ENCODE data around the gene ARID1B. TPM values are rescaled to one million over a fixed set of nuclear protein-coding genes. Genes with fewer than 3 reads are reported as not detected.

The ARID1B gene
- total and polyA plus RNA-seq, 4 donors, result 7.0 to 49.0 (median 24.2) TPM

GRCh38 chr6:156905801-156906200, 128.6 kb downstream of the ARID1B start (continued):
- no peak for TF ChIP-seq HNF4A (conservative IDR thresholded peaks at IDR 0.05)
- TF ChIP-seq SP1 (IDR thresholded peaks at IDR 0.05), result no peak
- TF ChIP-seq TAF1 (conservative IDR thresholded peaks at IDR 0.05), result no peak
- no peak for TF ChIP-seq GABPA (IDR thresholded peaks at IDR 0.05 in 1 of 2, conservative IDR thresholded peaks at IDR 0.05 in 1 of 2)
- no peak for TF ChIP-seq MAX (IDR thresholded peaks at IDR 0.05)

DNA sequence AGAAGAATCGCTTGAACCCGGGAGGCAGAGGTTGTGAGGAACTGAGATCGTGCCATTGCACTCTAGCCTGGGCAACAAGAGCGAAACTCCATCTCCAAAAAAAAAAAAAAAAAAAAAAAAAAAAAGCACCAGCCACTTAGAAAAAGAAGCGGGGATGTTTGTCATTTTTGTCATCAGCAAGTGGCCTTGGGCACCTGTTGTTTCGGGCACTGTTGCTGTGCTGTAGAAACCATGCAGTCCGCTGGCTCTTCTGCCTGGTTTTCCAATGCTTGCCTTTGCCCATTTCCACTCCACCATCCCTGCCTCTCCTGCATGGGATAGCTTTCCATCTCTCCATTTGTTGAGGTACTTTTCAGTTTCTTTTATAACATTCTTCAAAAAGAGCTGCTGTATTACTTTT, 129.3 kb downstream of the ARID1B start:
- 97% methylated on average over 7 of the region's 7 CpGs for WGBS
- H3K36me3 ChIP-seq (ENCODE audit: control insufficient read depth in 4 of 4, insufficient read depth in 3 of 4, low read depth in 1 of 4, low read length in 3 of 4), result peaks cover 0 to 2% (median under 1%) of the 10 kb centered on the region in 4 donors

GRCh38 chr6:156909212-156910010, 132.2 kb downstream of the ARID1B start:
- WGBS, result 92% methylated on average over 10 of the region's 10 CpGs
- H3K4me1 ChIP-seq (ENCODE audit: control insufficient read depth in 4 of 4, insufficient read depth in 4 of 4, low read length in 3 of 4), result no peaks in the 10 kb centered on the region
- TF ChIP-seq RAD21 (IDR thresholded peaks at IDR 0.05), result no peak
- TF ChIP-seq CTCF (IDR thresholded peaks at IDR 0.05; ENCODE audit: low read depth, low read length, missing input control), result no peak
- TF ChIP-seq GABPA (IDR thresholded peaks at IDR 0.05 in 1 of 2, conservative IDR thresholded peaks at IDR 0.05 in 1 of 2), result no peak
- TF ChIP-seq RXRA (IDR thresholded peaks at IDR 0.05), result no peak
- TF ChIP-seq NR2F2 (IDR thresholded peaks at IDR 0.05), result no peak
- TF ChIP-seq, protein P1, sequence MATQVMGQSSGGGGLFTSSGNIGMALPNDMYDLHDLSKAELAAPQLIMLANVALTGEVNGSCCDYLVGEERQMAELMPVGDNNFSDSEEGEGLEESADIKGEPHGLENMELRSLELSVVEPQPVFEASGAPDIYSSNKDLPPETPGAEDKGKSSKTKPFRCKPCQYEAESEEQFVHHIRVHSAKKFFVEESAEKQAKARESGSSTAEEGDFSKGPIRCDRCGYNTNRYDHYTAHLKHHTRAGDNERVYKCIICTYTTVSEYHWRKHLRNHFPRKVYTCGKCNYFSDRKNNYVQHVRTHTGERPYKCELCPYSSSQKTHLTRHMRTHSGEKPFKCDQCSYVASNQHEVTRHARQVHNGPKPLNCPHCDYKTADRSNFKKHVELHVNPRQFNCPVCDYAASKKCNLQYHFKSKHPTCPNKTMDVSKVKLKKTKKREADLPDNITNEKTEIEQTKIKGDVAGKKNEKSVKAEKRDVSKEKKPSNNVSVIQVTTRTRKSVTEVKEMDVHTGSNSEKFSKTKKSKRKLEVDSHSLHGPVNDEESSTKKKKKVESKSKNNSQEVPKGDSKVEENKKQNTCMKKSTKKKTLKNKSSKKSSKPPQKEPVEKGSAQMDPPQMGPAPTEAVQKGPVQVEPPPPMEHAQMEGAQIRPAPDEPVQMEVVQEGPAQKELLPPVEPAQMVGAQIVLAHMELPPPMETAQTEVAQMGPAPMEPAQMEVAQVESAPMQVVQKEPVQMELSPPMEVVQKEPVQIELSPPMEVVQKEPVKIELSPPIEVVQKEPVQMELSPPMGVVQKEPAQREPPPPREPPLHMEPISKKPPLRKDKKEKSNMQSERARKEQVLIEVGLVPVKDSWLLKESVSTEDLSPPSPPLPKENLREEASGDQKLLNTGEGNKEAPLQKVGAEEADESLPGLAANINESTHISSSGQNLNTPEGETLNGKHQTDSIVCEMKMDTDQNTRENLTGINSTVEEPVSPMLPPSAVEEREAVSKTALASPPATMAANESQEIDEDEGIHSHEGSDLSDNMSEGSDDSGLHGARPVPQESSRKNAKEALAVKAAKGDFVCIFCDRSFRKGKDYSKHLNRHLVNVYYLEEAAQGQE (IDR thresholded peaks at IDR 0.05), result no peak
- no peak for TF ChIP-seq EGR1 (IDR thresholded peaks at IDR 0.05; ENCODE audit: low read depth in 2 of 2)
- TF ChIP-seq, protein P2, sequence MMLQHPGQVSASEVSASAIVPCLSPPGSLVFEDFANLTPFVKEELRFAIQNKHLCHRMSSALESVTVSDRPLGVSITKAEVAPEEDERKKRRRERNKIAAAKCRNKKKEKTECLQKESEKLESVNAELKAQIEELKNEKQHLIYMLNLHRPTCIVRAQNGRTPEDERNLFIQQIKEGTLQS (IDR thresholded peaks at IDR 0.05), result no peak
- no peak for TF ChIP-seq YY1 (IDR thresholded peaks at IDR 0.05)
- no peak for TF ChIP-seq JUND (IDR thresholded peaks at IDR 0.05)
- no peak for TF ChIP-seq HNF4A (conservative IDR thresholded peaks at IDR 0.05)
- TF ChIP-seq TAF1 (conservative IDR thresholded peaks at IDR 0.05), result no peak
- TF ChIP-seq SP1 (IDR thresholded peaks at IDR 0.05), result no peak
- TF ChIP-seq MAX (IDR thresholded peaks at IDR 0.05), result no peak

More for the DNA sequence above, 129.3 kb downstream of the ARID1B start:
- H3K9me3 ChIP-seq (ENCODE audit: control insufficient read depth in 4 of 4, low read length in 3 of 4), result no peaks in the 10 kb centered on the region
- TF ChIP-seq EGR1 (IDR thresholded peaks at IDR 0.05; ENCODE audit: low read depth in 2 of 2) (no peak), FOXA1 (IDR thresholded peaks at IDR 0.05) (no peak), GABPA (IDR thresholded peaks at IDR 0.05 in 1 of 2, conservative IDR thresholded peaks at IDR 0.05 in 1 of 2) (no peak)
- H3K27me3 ChIP-seq (ENCODE audit: control insufficient read depth in 4 of 4, insufficient read depth in 4 of 4, low read length in 3 of 4), result no peaks in the 10 kb centered on the region
- no peak overlapping the region for H3K4me3 ChIP-seq (ENCODE audit: low read depth in 1 of 3, low read length in 3 of 3)
- no peak overlapping the region for H3K9ac ChIP-seq (ENCODE audit: low read depth in 1 of 2, low read length in 2 of 2)
- H3K4me1 ChIP-seq (ENCODE audit: control insufficient read depth in 4 of 4, insufficient read depth in 4 of 4, low read length in 3 of 4), result peaks cover 0 to 3% (median 0%) of the 10 kb centered on the region in 4 donors
- DNase-seq (ENCODE audit: low spot score), result no peak
- no peak overlapping the region for H3K27ac ChIP-seq (ENCODE audit: low read depth in 1 of 2, low read length in 2 of 2)

More at GRCh38 chr6:156909212-156910010, 132.2 kb downstream of the ARID1B start:
- no peak overlapping the region for H3K9ac ChIP-seq (ENCODE audit: low read depth in 1 of 2, low read length in 2 of 2)
- no peak overlapping the region for H3K4me3 ChIP-seq (ENCODE audit: low read depth in 1 of 3, low read length in 3 of 3)
- no peak for DNase-seq (ENCODE audit: low spot score)
- H3K27ac ChIP-seq (ENCODE audit: low read depth in 1 of 2, low read length in 2 of 2), result no peak overlapping the region
- H3K27me3 ChIP-seq (ENCODE audit: control insufficient read depth in 4 of 4, insufficient read depth in 4 of 4, low read length in 3 of 4), result no peaks in the 10 kb centered on the region
- H3K36me3 ChIP-seq (ENCODE audit: control insufficient read depth in 4 of 4, insufficient read depth in 3 of 4, low read depth in 1 of 4, low read length in 3 of 4), result peaks cover 0 to 2% (median under 1%) of the 10 kb centered on the region in 4 donors
- no peaks in the 10 kb centered on the region for H3K9me3 ChIP-seq (ENCODE audit: control insufficient read depth in 4 of 4, low read length in 3 of 4)

All from liver (tissue), 9 donors.